Measurements from ENCODE around the gene DPM3.
"Not testable (repeated sequence)": the region's sequence is repeated elsewhere in the genome, so short reads cannot be mapped to it uniquely, and the experiment has no call there.

The DPM3 gene

DNA sequence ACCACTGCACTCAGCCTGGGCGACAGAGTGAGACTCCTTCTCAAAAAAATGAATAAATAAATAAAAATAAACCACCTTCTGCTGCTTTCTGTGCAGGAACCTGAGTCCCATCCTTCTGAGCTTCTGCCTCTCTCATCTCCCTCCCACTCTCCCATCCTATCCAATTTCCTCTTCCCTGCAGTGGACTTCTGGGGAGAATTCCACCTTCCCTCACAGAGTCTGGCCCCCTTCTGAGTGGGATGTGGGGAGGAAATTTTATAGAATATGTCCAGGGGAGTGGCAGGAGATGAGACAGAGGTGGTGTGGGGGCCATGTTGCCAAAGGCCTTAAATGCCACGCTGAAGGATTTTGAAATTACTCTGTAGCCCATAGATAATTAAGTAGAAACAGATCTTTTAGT, 18.0 kb downstream of the DPM3 start:
- in situ Hi-C loops (cut with HindIII; ENCODE audit: low pct_unique_long_range_greater_than_20kb, low sequenced_read_pairs) = no loop called here
- no peak for DNase-seq (ENCODE audit: low read depth in 1 of 2, low spot score in 1 of 2)

DNA sequence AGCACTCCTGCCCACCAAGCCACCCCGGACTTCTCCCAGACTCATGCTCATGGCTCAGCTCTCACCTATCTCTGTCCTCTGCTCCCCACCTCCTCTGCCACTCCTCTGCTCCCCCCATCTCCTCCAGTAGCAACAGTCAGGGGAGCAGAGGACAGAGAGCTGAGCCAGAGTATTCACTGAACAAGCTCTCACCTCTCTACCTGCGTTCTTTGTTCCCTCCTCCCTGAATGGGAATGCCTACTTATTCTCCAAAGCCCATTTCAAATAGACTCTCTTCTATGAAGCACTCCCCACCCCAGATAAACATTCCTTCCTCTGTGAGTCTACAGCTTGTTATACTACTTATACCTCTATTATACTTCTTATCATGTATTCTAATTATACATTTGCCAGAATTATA, 19.1 kb downstream of the DPM3 start:
- DNase-seq (ENCODE audit: low read depth in 1 of 2, low spot score in 1 of 2) = no peak
- in situ Hi-C loops (cut with HindIII; ENCODE audit: low pct_unique_long_range_greater_than_20kb, low sequenced_read_pairs) = no loop called here
- TF ChIP-seq JUND (IDR thresholded peaks at IDR 0.05; ENCODE audit: low read depth) = no peak

More for the DNA sequence above, 18.0 kb downstream of the DPM3 start:
- TF ChIP-seq JUND (IDR thresholded peaks at IDR 0.05; ENCODE audit: low read depth) = no peak

DNA sequence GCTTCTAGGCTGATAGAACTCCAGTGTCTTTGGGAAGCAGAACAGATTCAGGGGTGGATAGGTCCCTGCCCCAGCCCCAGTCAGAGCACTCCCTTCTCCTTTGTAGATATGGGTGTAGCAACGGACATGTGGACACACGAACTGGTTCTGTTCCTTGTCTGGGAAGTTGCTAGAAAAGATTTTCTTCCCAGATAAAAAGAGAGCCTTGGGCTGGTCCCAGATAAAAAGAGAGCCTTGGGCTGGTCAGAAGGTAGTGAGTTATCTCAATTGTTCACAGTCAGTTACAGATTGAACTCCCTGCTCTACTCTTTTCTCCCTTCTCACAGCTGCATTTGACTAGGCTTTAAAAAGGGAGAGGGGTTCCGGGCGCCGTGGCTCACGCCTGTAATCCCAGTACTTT, 20.1 kb downstream of the DPM3 start:
- DNase-seq (ENCODE audit: low read depth in 1 of 2, low spot score in 1 of 2) = peak in 1 of 2 experiments; percentile 58
- TF ChIP-seq JUND (IDR thresholded peaks at IDR 0.05; ENCODE audit: low read depth) = no peak
- in situ Hi-C loops (cut with HindIII; ENCODE audit: low pct_unique_long_range_greater_than_20kb, low sequenced_read_pairs) = no loop called here

DNA sequence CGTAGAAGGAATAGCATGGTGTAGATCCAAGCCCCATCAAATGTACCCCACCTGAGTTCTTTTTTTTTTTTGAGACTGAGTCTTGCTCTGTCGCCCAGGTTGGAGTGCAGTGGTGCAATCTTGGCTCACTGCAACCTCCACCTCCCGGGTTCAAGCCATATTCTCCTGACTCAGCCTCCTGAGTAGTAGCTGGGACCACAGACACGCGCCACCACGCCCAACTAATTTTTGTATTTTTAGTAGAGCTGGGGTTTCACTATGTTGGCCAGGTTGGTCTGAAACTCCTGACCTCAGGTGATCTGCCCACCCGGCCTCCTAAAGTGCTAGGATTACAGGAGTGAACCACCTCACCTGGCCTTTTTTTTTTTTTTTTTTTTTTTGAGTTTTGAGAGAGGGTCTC, 22.2 kb downstream of the DPM3 start:
- in situ Hi-C loops (cut with HindIII; ENCODE audit: low pct_unique_long_range_greater_than_20kb, low sequenced_read_pairs); DNase-seq (ENCODE audit: low read depth in 1 of 2, low spot score in 1 of 2): not testable (repeated sequence)

DNA sequence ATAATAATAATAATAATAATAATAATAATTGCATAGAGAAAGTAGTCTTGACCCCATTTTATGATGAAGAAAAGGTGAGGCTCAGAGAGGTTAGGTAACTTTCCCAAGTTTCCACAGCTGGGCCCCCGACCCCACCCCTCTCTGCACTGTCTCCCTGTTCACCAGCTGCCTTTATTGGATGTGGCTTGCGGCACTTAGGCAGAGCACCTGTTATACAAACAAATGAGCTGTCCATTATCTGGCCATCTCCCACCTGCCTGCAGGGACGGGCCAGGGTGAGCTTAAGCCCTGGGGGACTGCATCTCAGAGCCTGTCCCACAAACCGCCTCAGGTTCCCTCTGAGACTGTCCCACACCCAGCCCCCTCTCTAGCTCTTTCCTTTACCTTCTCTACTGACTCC, 22.7 kb downstream of the DPM3 start:
- in situ Hi-C loops (cut with HindIII; ENCODE audit: low pct_unique_long_range_greater_than_20kb, low sequenced_read_pairs) = no loop called here

DNA sequence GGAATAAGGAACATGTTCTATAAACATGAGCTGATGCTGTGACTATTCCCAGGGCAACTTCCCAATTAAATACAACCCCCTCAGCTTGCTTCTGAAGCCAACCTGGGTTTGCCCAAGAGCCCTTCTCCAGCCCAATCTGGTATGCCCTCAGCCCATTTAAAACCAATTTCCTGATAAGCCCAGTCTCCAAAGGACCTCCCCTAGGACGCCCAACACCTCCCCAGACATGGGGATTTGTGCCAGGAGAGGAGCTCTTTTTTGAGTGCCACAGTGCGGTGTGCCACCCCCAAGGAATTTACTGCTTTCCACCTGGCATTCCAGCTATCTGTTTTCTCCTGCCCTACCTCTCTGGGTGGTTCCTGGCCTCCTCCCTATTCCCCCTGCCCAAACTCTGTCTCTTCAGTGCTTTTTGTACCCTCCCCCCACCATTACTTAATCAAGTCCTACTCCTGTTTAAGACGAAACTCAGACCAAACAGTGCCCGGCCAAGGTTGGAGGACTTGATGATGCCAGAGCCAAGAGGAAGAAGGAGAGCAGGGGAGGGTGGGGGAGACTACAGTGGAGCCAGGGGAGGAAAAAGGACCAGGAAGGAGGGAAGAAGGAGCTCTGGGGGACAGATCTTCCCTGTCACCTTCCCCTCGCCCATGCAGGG, 24.1 kb downstream of the DPM3 start:
- no peak for TF ChIP-seq JUND (IDR thresholded peaks at IDR 0.05; ENCODE audit: low read depth)
- in situ Hi-C loops (cut with HindIII; ENCODE audit: low pct_unique_long_range_greater_than_20kb, low sequenced_read_pairs) = no loop called here
- DNase-seq (ENCODE audit: low read depth in 1 of 2, low spot score in 1 of 2) = no peak

More for the DNA sequence above, 22.7 kb downstream of the DPM3 start:
- no peak for TF ChIP-seq JUND (IDR thresholded peaks at IDR 0.05; ENCODE audit: low read depth)
- DNase-seq (ENCODE audit: low read depth in 1 of 2, low spot score in 1 of 2) = peak in 1 of 2 experiments; percentile 74

DNA sequence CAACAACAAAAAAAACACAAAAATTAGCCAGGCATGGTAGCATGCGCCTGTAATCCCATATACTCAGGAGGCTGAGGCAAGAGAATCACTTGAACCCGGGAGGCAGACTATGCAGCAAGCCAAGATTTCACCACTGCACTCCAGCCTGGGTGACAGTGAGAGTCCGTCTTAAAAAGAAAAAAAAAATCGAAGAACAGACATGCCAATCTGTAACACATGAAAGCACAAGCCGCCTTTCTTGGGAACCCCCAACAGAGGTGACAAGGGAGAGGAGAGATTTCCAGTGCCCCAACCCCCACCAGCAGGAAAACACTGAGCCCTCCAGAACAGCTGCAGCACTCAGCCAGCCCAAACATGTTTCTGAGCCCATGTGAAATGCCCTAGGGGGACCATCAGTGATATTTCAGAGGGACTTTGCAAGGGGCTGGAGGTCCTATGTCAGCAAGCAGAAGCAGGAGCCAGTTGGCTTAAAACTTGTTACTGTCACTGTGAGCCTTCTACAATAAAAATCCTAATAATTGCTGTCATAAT, 26.8 kb downstream of the DPM3 start:
- in situ Hi-C loops (cut with HindIII; ENCODE audit: low pct_unique_long_range_greater_than_20kb, low sequenced_read_pairs) = no loop called here
- TF ChIP-seq JUND (IDR thresholded peaks at IDR 0.05; ENCODE audit: low read depth) = no peak
- DNase-seq (ENCODE audit: low read depth in 1 of 2, low spot score in 1 of 2) = no peak

DNA sequence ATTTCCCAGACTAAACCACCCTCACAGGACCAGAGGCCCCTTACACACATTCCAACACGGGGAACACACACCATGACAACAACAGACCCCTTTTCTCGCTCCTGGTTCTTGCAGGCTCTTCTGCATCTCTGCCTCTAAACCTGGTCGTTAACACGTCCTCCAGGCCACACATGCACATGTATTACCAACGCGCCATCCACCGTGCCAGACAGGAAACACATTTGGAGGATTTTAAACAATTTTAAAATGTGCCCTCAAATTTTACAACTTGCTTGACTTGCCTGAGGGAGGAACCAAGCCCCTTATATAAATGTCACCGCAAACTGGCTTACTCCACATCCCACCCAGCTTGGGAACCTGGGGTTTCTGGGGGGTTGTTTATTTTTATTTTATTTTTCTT, 29.5 kb downstream of the DPM3 start:
- no peak for DNase-seq (ENCODE audit: low read depth in 1 of 2, low spot score in 1 of 2)
- in situ Hi-C loops (cut with HindIII; ENCODE audit: low pct_unique_long_range_greater_than_20kb, low sequenced_read_pairs) = no loop called here
- no peak for TF ChIP-seq JUND (IDR thresholded peaks at IDR 0.05; ENCODE audit: low read depth)

DNA sequence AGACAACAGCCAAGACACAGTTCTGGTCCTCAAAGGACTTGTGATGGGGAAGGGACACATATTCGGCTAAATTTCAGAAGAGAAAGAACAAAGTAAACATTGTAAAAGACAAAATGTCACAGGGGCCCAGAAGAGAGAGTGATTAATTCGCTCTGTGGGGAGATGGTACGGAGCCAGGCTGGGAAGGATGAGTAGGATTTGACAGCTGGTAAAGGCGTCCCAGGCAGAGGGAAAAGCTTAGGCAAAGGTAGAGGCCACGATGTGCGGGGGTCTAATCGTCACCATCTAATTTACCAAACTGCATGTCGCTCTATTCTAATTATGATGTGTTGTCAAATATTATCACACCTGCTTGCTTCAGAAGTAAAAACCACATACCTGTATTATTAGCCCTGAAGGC, 29.9 kb downstream of the DPM3 start:
- in situ Hi-C loops (cut with HindIII; ENCODE audit: low pct_unique_long_range_greater_than_20kb, low sequenced_read_pairs) = no loop called here
- no peak for TF ChIP-seq JUND (IDR thresholded peaks at IDR 0.05; ENCODE audit: low read depth)
- no peak for DNase-seq (ENCODE audit: low read depth in 1 of 2, low spot score in 1 of 2)

DNA sequence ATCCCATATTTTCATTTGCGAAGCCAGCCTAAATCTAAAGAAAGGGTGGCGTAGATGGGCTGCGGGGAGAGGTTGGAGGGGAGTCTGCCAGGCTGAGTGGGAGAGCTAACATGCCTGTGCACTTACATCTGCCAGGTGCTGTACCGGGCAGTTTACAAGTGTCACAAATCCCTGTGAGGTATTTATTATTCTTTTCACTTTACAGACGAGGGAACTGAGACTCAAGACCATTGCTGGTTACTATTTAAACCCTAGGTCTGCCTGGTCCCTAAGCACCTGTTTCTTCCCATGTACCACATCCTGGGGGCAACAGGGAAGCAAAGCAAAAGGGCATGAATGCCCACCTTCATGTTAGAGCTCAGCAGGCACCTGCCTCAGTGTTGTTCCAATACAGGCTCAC, 32.0 kb downstream of the DPM3 start:
- no peak for TF ChIP-seq JUND (IDR thresholded peaks at IDR 0.05; ENCODE audit: low read depth)
- DNase-seq (ENCODE audit: low read depth in 1 of 2, low spot score in 1 of 2) = no peak
- in situ Hi-C loops (cut with HindIII; ENCODE audit: low pct_unique_long_range_greater_than_20kb, low sequenced_read_pairs) = no loop called here

DNA sequence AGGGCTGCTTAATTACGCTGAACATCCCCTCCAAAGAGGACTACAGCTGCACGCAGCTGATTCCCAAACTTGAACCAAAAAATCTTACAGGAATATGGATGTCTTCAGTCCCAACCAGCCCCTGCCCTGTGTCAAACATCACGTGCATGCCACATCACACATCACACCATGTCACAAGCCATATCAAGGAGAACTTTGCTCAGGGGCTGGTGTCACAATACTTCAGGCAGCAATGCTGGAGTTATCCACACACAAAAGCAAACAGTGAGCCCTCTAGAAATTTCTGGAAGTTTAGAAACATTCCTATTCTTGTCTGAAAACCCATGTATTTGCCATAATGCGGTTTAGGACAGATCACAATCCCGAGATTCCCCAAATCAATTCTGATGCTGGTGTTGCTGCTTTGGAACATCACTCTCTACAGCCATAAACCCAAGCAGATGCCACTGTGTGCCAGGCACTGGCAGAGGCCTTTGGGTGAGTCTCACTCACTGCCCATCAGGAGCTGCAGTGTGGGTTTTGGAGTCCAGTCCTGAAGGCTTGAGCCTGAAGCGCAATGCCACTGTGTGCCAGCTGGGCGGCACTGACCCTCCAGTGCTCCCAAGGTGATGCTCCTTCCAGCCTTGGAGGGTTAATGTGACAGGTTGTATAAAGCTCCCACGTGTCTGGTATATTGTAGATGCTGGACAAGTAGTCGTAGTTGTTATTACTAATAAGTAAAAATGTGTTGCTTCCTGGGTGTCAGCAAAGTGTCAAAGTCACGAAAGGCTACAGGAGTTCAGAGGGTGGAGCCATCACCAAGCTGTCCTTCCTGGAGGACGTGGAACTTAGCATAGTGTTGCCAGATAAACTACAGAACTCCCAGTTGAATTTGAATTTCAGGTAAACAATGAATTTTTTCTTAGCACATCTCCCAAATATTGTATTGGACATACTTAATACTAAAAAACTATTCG, 32.7 kb downstream of the DPM3 start:
- in situ Hi-C loops (cut with HindIII; ENCODE audit: low pct_unique_long_range_greater_than_20kb, low sequenced_read_pairs) = no loop called here
- no peak for TF ChIP-seq JUND (IDR thresholded peaks at IDR 0.05; ENCODE audit: low read depth)
- no peak for DNase-seq (ENCODE audit: low read depth in 1 of 2, low spot score in 1 of 2)

DNA sequence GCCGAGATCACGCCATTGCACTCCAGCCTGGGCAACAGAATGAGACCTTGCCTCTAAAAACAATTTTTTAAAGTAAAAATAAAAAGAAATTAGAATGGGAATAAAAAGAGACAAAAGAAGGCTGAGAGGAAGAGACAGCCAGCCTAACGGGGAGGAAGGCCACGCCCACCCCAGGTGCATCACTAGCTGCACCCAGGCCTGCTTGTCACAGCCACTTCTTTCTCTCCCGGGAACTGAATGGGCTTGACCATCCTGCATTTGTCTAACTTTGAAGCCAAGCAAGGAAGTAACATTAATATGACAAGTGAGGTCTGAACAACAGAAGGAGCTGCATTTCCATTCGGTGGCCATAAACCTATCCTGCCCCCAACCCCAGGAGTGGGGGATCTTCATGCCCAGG, 33.5 kb downstream of the DPM3 start:
- no peak for TF ChIP-seq JUND (IDR thresholded peaks at IDR 0.05; ENCODE audit: low read depth)
- in situ Hi-C loops (cut with HindIII; ENCODE audit: low pct_unique_long_range_greater_than_20kb, low sequenced_read_pairs) = no loop called here
- DNase-seq (ENCODE audit: low read depth in 1 of 2, low spot score in 1 of 2) = no peak

DNA sequence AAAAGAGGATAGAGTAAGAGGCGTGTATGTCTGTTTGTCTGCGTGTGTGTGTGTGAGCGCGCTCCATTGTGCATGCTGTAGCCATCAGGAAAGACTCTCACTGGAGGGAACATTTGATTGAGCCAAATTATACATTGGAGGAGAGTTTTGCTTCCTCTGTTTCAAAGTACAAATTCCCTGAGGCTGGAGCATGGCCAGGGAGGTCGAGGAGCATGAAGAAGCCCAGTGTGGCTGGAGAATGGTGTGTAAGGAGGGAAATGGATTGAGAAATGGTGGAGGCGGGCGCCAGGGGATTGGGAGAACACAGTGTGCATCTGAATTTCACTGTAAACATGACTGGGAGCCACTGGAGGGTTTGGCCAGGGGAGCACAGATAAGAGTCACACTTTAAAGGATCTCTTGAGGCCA, 34.7 kb downstream of the DPM3 start:
- TF ChIP-seq JUND (IDR thresholded peaks at IDR 0.05; ENCODE audit: low read depth) = no peak
- in situ Hi-C loops (cut with HindIII; ENCODE audit: low pct_unique_long_range_greater_than_20kb, low sequenced_read_pairs) = no loop called here
- no peak for DNase-seq (ENCODE audit: low read depth in 1 of 2, low spot score in 1 of 2)
